DND-41 (cell line): ENCODE results near the gene S1PR4.

Experiments used
- ATAC-seq: fragments of 200-7000 bp; cut with Tn5 transposase; 3 replicates; pipeline ENCODE4 v1.9.1; 2021; ENCODE audit warnings: low read depth; ENCODE audit not compliant: insufficient read depth
- DNase-seq: peaks from one replicate; pipeline ENCODE4 v3.0.0-alpha.2; 2020
- H2AFZ ChIP-seq: 2 replicates; pipeline ENCODE4 v1.6.0; 2012; ENCODE audit warnings: low read depth, low read length
- H3K27ac ChIP-seq: 2 replicates; pipeline ENCODE4 v1.5.1; 2012; ENCODE audit warnings: low read length, inconsistent platforms
- H3K27me3 ChIP-seq: fragments of 200-600 bp; sonication (generic); 2 replicates; pipeline ENCODE4 v1.6.0; 2012; ENCODE audit warnings: low read length, mild to moderate bottlenecking, inconsistent platforms; ENCODE audit not compliant: insufficient read depth, poor library complexity
- H3K36me3 ChIP-seq: 2 replicates; pipeline ENCODE4 v1.5.1; 2012; ENCODE audit warnings: low read length, inconsistent platforms; ENCODE audit not compliant: insufficient read depth
- H3K4me1 ChIP-seq: 2 replicates; pipeline ENCODE4 v1.5.1; 2012; ENCODE audit warnings: mild to moderate bottlenecking, low read length; ENCODE audit not compliant: insufficient read depth
- H3K4me2 ChIP-seq: 2 replicates; pipeline ENCODE4 v1.6.0; 2012; ENCODE audit warnings: mild to moderate bottlenecking, moderate library complexity, low read length, inconsistent platforms; ENCODE audit not compliant: insufficient read depth
- H3K4me3 ChIP-seq, 2 experiments: fragments of 200-600 bp in 1 of 2; shearing (Covaris generic) in 1 of 2; 2 replicates each; pipeline ENCODE4 v1.5.1; 2012 to 2016; ENCODE audit warnings: inconsistent platforms in 2 of 2, low read length in 2 of 2, mild to moderate bottlenecking in 2 of 2, low read depth in 1 of 2, moderate library complexity in 1 of 2
- H3K79me2 ChIP-seq: 2 replicates; pipeline ENCODE4 v1.6.0; 2012; ENCODE audit warnings: low read length, inconsistent platforms; ENCODE audit not compliant: insufficient read depth
- H3K9ac ChIP-seq: 2 replicates; pipeline ENCODE4 v1.6.0; 2012; ENCODE audit warnings: low read depth, mild to moderate bottlenecking, inconsistent platforms, low read length, moderate library complexity
- H3K9me3 ChIP-seq: 2 replicates; pipeline ENCODE4 v1.5.1; 2012; ENCODE audit warnings: low read length, moderate library complexity, mild to moderate bottlenecking, inconsistent platforms; ENCODE audit not compliant: insufficient read depth, severe bottlenecking
- H4K20me1 ChIP-seq: 2 replicates; pipeline ENCODE4 v1.6.0; 2012; ENCODE audit warnings: low read length; ENCODE audit not compliant: insufficient read depth
- EZH2 ChIP-seq: IDR thresholded peaks from 3 replicates; pipeline ENCODE4 v1.6.1; 2012; ENCODE audit warnings: borderline replicate concordance, low read depth, mild to moderate bottlenecking, moderate library complexity, low read length, inconsistent platforms; ENCODE audit not compliant: severe bottlenecking
- TF ChIP-seq, protein P1 (sequence below): IDR thresholded peaks from 2 replicates; pipeline ENCODE4 v1.5.1; 2012; ENCODE audit warnings: borderline replicate concordance, low read length, moderate library complexity, mild to moderate bottlenecking; ENCODE audit not compliant: poor library complexity, severe bottlenecking; ENCODE audit errors: extremely low read depth

Gene S1PR4

DNA sequence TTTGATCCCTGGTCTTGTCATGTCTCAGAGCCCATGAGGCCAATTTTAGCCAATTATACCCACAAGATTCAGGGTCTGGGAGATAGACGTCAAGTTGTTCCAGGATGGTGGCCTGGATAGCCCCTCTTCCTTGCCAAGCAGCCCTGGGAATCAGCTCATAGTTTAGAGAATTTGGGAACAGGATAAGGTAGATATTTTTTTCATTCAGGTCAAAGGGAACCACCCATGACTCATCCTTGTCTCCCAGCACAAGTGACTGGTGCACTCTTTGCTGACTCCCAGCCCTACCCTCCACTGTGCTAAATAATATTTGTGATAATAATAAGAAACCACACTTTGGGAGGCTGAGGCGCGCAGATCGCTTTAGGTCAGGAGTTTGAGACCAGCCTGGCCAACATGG, 17.1 kb upstream of the S1PR4 start:
- Histone ChIP-seq H3K4me2 (no peak overlapping the region), H3K36me3 (peaks cover 90% of the 10 kb centered on the region), H3K4me1 (no peaks in the 10 kb centered on the region; the same call in 1 of the 2 replicates), H3K9me3 (no peaks in the 10 kb centered on the region), H4K20me1 (peaks cover 16% of the 10 kb centered on the region; the same call in 1 of the 2 replicates), H2AFZ (no peak overlapping the region), H3K79me2 (peaks cover 62% of the 10 kb centered on the region), H3K27me3 (no peaks in the 10 kb centered on the region), H3K4me3 (no peak overlapping the region), H3K27ac (peak overlapping the region; percentile 49), H3K9ac (no peak overlapping the region)
- no peak for DNase-seq
- no peak for TF ChIP-seq EZH2
- TF ChIP-seq, protein P1, sequence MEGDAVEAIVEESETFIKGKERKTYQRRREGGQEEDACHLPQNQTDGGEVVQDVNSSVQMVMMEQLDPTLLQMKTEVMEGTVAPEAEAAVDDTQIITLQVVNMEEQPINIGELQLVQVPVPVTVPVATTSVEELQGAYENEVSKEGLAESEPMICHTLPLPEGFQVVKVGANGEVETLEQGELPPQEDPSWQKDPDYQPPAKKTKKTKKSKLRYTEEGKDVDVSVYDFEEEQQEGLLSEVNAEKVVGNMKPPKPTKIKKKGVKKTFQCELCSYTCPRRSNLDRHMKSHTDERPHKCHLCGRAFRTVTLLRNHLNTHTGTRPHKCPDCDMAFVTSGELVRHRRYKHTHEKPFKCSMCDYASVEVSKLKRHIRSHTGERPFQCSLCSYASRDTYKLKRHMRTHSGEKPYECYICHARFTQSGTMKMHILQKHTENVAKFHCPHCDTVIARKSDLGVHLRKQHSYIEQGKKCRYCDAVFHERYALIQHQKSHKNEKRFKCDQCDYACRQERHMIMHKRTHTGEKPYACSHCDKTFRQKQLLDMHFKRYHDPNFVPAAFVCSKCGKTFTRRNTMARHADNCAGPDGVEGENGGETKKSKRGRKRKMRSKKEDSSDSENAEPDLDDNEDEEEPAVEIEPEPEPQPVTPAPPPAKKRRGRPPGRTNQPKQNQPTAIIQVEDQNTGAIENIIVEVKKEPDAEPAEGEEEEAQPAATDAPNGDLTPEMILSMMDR = no peak
- ATAC-seq = no peak

DNA sequence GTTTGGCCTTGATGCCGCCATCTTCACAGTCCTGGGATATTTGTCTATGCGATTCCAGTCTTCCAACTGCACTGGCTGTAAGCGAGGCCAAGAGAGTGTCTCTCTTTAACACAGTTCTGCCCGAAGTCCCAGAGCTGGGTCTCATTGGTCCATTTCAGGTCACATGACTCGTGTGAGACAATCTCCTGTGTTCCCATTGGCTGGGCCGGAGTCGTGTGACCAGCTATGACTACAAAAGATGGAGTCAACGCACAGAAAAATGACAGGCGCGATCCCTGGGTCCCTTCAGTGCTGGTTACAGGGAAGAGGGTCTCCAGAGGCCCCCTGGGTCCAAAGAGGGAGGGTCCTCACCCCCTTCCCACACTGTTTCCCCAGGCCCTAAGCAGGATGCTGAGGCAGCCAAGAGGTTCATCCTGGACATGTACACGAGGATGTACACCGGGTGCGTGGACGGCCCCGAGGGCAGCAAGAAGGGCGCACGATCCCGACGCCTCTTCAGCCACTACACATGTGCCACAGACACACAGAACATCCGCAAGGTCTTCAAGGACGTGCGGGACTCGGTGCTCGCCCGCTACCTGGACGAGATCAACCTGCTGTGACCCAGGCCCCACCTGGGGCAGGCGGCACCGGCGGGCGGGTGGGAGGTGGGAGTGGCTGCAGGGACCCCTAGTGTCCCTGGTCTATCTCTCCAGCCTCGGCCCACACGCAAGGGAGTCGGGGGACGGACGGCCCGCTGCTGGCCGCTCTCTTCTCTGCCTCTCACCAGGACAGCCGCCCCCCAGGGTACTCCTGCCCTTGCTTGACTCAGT, 15.9 kb upstream of the S1PR4 start:
- no peaks in the 10 kb centered on the region for H3K9me3 ChIP-seq
- H3K4me3 ChIP-seq = no peak overlapping the region
- H3K27ac ChIP-seq = peak overlapping the region; percentile 15; the same call in 1 of the 2 replicates
- no peaks in the 10 kb centered on the region; the same call in 1 of the 2 replicates for H3K4me1 ChIP-seq
- no peak overlapping the region for H3K4me2 ChIP-seq
- no peak overlapping the region for H2AFZ ChIP-seq
- TF ChIP-seq, protein P1 = no peak
- H4K20me1 ChIP-seq = peaks cover 16% of the 10 kb centered on the region; the same call in 1 of the 2 replicates
- H3K36me3 ChIP-seq = peaks cover 83% of the 10 kb centered on the region
- ATAC-seq = peak; percentile 47; the same call in 2 of the 3 replicates
- peaks cover 51% of the 10 kb centered on the region for H3K79me2 ChIP-seq
- DNase-seq = peak; percentile 58
- H3K9ac ChIP-seq = no peak overlapping the region
- no peaks in the 10 kb centered on the region for H3K27me3 ChIP-seq

DNA sequence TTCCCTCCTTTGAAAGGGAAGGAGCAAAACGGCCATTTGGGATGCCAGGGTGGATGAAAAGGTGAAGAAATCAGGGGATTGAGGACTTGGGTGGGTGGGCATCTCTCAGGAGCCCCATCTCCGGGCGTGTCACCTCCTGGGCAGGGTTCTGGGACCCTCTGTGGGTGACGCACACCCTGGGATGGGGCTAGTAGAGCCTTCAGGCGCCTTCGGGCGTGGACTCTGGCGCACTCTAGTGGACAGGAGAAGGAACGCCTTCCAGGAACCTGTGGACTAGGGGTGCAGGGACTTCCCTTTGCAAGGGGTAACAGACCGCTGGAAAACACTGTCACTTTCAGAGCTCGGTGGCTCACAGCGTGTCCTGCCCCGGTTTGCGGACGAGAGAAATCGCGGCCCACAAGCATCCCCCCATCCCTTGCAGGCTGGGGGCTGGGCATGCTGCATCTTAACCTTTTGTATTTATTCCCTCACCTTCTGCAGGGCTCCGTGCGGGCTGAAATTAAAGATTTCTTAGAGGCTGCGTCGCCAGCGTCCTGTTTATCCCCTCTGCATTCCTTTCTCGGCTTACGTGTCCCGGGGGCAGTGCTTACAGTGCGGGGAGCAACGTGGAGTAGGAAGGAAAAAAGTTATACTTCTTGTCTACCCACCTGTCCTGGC, 15.2 kb upstream of the S1PR4 start:
- ATAC-seq = peak; percentile 72

More for the DNA sequence above, 15.2 kb upstream of the S1PR4 start:
- peaks cover 81% of the 10 kb centered on the region for H3K36me3 ChIP-seq
- peaks cover 45% of the 10 kb centered on the region for H3K79me2 ChIP-seq
- no peaks in the 10 kb centered on the region for H3K9me3 ChIP-seq
- H3K27ac ChIP-seq = peak overlapping the region; percentile 46
- H3K4me3 ChIP-seq = no peak overlapping the region
- no peak overlapping the region for H3K4me2 ChIP-seq
- peak; percentile 71 for DNase-seq
- H3K27me3 ChIP-seq = no peaks in the 10 kb centered on the region
- TF ChIP-seq, protein P1 = peak; percentile 90
- no peak for TF ChIP-seq EZH2
- H3K9ac ChIP-seq = no peak overlapping the region
- H2AFZ ChIP-seq = no peak overlapping the region
- peaks cover 16% of the 10 kb centered on the region; the same call in 1 of the 2 replicates for H4K20me1 ChIP-seq
- H3K4me1 ChIP-seq = no peaks in the 10 kb centered on the region
